ENCODE results near the gene CDS2.

The CDS2 gene

DNA sequence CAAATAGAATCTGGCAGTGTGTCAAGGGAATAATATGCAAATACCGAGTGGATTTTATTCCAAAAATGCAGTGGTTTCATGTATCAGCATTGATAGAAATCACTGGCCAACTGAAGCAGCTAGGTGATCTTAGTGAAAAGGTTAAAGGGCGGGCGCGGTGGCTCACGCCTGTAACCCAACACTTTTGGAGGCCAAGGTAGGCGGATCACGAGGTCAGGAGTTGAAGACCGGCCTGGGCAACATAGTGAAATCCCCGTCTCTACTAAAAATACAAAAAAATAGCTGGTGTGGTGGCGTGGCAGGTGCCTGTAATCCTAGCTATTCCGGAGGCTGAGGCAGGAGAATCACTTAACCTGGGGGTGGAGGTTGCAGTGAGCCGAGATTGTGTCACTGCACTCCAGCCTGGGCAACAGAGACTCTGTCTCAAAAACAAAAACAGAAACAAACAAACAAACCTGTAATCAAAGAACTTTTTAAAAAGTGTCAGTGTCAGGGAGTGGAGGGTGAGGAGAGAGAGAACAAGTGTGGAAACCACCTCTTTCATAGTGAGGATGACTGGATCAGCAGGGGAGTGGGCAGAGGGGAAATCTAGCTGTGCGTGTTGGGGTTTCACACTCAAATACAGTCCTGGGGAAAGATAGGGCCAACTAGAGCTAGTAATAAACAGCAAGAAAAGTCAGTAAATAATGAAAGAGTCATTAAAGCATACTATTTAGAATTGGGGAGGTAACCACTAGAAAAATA, 57.1 kb downstream of the CDS2 start:
- DNase-seq (ENCODE audit: low read depth in 2 of 2) = no peak
- TF ChIP-seq CTCF (IDR thresholded peaks at IDR 0.05; ENCODE audit: low read depth, low read length) = no peak
- H3K4me3 ChIP-seq (replicated peaks in 1 of 2; ENCODE audit: low read depth in 2 of 2, low read length in 2 of 2) = no peak overlapping the region

DNA sequence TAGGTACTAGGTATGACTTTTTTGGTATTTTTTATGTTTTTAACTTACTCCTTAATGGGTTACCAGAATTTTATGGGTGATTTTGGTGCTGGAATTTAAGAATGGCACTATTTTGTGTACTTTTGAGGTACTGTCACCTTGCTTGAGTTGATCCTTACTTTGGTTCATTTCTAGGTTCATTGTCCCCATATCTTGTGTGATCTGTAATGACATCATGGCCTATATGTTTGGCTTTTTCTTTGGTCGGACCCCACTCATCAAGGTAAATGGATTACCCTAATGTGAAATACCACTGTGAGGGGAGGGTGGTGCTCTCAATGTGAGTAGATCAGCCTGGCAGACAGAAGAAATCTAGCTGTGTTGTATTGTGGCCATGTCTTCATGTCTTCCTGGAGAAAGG, 57.9 kb downstream of the CDS2 start:
- H3K4me3 ChIP-seq (replicated peaks in 1 of 2; ENCODE audit: low read depth in 2 of 2, low read length in 2 of 2) = no peak overlapping the region
- DNase-seq (ENCODE audit: low read depth in 2 of 2) = no peak
- TF ChIP-seq CTCF (IDR thresholded peaks at IDR 0.05; ENCODE audit: low read depth, low read length) = no peak

DNA sequence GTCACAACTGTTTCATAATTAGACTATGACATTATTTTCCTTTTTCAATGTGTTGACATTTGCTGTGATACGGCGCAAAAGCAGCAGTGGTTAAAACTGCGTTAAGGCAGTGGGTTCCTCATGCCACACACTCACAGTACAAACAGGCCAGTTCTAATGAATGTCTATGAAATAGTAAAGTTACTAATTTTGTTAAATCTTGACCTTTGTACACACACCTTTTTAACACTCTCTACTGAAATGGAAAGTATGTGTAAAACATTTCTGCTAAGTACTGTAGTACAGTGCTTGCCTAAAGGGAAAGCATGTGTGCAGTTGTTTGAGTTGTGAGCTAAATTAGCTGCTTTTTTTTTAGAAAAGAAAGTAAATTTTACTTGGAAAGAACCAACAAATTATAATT, 60.3 kb downstream of the CDS2 start:
- DNase-seq (ENCODE audit: low read depth in 2 of 2) = no peak
- H3K4me3 ChIP-seq (replicated peaks in 1 of 2; ENCODE audit: low read depth in 2 of 2, low read length in 2 of 2) = no peak overlapping the region
- TF ChIP-seq CTCF (IDR thresholded peaks at IDR 0.05; ENCODE audit: low read depth, low read length) = no peak

GRCh38 chr20:5188736-5189135, 61.9 kb downstream of the CDS2 start:
- no peak overlapping the region for H3K4me3 ChIP-seq (replicated peaks in 1 of 2; ENCODE audit: low read depth in 2 of 2, low read length in 2 of 2)
- DNase-seq (ENCODE audit: low read depth in 2 of 2) = no peak
- TF ChIP-seq CTCF (IDR thresholded peaks at IDR 0.05; ENCODE audit: low read depth, low read length) = no peak

DNA sequence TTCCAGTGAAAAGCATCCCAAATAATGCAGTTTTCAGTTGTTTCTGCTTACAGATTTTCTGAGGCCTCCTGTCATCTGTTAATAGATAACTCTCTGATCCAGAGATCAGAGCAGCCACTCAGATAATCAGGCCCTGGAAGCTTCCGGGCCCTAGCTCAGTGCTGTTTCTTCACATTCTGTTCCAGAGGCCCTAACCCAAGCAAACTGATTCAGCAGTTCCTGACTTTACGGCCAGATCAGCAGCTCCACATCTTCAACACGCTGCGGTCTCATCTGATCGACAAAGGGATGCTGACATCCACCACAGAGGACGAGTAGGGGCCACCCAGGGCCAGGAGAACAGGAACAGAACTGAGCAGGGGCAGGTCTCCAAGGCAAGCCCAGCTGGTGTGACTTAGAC, 63.1 kb downstream of the CDS2 start:
- H3K4me3 ChIP-seq (replicated peaks in 1 of 2; ENCODE audit: low read depth in 2 of 2, low read length in 2 of 2) = no peak overlapping the region
- no peak for TF ChIP-seq CTCF (IDR thresholded peaks at IDR 0.05; ENCODE audit: low read depth, low read length)
- no peak for DNase-seq (ENCODE audit: low read depth in 2 of 2)

GRCh38 chr20:5190444-5190843, 63.6 kb downstream of the CDS2 start:
- no peak overlapping the region for H3K4me3 ChIP-seq (replicated peaks in 1 of 2; ENCODE audit: low read depth in 2 of 2, low read length in 2 of 2)
- no peak for TF ChIP-seq CTCF (IDR thresholded peaks at IDR 0.05; ENCODE audit: low read depth, low read length)
- DNase-seq (ENCODE audit: low read depth in 2 of 2) = no peak
